Muscle layer of colon (tissue), 2 donors: Measurements from ENCODE around the gene LRRC59.

ENCODE experiments used
- H3K27ac ChIP-seq: one replicate; pipeline ENCODE4 v1.7.0; 2013; ENCODE audit warnings: low read depth, mild to moderate bottlenecking, low read length, moderate library complexity
- H3K27me3 ChIP-seq, 2 donors: one replicate each; pipeline ENCODE4 v1.7.0; 2013; ENCODE audit warnings: low read length in 2 of 2, mild to moderate bottlenecking in 2 of 2; ENCODE audit not compliant: insufficient read depth in 2 of 2, control insufficient read depth in 1 of 2
- H3K36me3 ChIP-seq: one replicate; pipeline ENCODE4 v1.7.0; 2013; ENCODE audit warnings: mild to moderate bottlenecking, low read length; ENCODE audit not compliant: insufficient read depth
- H3K4me1 ChIP-seq: one replicate; pipeline ENCODE4 v1.7.0; 2013; ENCODE audit warnings: mild to moderate bottlenecking, low read length; ENCODE audit not compliant: insufficient read depth
- H3K4me3 ChIP-seq, 2 donors: one replicate each; pipeline ENCODE4 v1.7.0; 2013; ENCODE audit warnings: low read length in 2 of 2, low read depth in 1 of 2, mild to moderate bottlenecking in 1 of 2, moderate library complexity in 1 of 2
- H3K9ac ChIP-seq: one replicate; pipeline ENCODE4 v1.7.0; 2013; ENCODE audit warnings: low read length
- H3K9me3 ChIP-seq: one replicate; pipeline ENCODE4 v1.7.0; 2013; ENCODE audit warnings: mild to moderate bottlenecking, low read length
- donor health status: abdominal sarcoma.
- donor health status: Adenocarcinoma of cecum.

The LRRC59 gene

DNA sequence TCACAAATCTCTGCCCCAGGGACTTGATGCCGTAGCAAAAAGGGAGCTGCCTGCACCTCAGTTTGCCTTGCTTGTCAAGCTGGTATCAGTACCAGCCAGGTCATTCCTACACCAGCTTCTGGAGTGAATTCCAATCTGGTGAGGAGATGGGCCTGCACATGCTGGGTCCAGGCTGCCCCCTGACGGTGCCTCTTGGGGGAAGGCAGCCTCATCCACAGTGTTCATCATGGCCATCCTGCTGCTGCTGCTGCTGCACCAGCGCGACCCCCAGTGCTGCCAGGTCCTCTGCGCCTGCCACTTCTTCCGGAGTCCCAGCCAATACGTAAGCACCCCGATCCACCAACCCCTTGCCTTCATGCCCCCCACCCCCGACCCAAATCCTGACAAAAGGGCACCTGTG is 32.6 kb downstream of the LRRC59 start:
- Histone ChIP-seq H3K27ac (no peak overlapping the region), H3K9ac (no peak overlapping the region)

DNA sequence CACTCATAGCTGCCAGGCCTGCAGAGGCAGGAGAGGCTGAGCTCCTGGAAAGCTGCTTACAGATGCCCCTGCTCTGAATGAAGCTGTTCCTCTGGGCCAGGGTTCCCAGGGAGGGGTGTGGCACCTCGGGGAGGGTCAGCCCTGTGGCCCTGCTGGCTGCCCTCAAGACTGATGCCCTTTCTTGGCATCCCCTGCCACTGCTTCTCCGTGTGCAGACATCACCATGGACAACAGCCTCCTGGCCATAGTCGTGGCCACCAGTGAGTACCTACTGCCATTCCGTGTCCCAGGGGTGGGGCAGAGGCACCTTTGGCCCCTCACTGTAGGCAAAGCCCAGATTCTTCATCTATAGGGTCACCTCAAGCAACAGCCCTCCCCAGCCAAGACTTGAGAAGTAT is 33.3 kb downstream of the LRRC59 start:
- H3K36me3 ChIP-seq = peaks cover 39% of the 10 kb centered on the region
- H3K4me1 ChIP-seq = peaks cover 6% of the 10 kb centered on the region
- no peak overlapping the region for H3K27ac ChIP-seq
- H3K4me3 ChIP-seq = no peak overlapping the region
- no peaks in the 10 kb centered on the region for H3K27me3 ChIP-seq
- no peaks in the 10 kb centered on the region for H3K9me3 ChIP-seq
- H3K9ac ChIP-seq = no peak overlapping the region

More for the DNA sequence above, 32.6 kb downstream of the LRRC59 start:
- Histone ChIP-seq H3K4me1 (peaks cover 6% of the 10 kb centered on the region), H3K27me3 (no peaks in the 10 kb centered on the region), H3K4me3 (no peak overlapping the region), H3K36me3 (peaks cover 46% of the 10 kb centered on the region), H3K9me3 (no peaks in the 10 kb centered on the region)

DNA sequence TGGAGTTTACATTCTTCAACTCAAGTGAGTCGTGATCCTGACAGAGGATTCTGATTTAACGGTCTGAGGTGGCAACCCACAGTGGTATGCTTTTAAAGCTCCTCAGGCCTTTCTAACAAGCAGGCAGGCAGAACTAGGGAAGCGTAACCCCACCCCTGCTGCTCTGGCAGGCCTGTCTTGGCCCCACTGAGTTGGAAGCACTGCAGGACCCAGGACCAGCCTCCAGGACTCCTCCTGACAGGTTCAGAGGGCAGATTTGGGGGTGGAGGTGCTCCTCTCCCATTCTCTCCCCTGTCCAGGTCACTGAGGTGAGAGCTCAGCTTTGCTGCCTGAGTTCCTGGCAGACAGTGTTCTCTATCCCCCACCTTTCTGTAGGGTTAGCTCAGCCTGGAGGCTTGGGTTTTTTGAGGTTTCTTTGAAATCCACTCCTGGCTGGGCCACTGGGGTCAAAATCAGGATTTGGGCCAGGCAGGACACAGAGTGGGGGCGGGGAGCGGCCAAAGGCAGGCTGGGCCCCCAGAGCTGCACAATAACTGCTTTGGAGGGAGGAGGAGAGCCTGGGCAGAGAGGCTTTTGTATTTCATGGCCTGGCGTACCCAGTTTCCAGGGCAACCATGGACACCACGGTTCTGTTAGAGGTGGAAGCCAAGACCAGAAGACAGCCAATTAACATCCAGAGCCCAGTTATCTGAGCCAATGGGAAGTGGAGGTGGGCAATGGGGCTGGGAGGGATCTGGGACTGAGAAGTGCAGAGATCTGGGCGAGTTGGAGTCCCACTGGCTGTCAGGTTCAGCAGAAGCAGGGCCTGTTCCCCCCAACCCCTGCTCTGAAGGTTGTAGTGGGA is 33.9 kb downstream of the LRRC59 start:
- peak overlapping the region; percentile 21 for H3K27ac ChIP-seq
- H3K27me3 ChIP-seq = no peaks in the 10 kb centered on the region
- peaks cover 39% of the 10 kb centered on the region for H3K36me3 ChIP-seq
- H3K9ac ChIP-seq = no peak overlapping the region
- H3K4me1 ChIP-seq = peaks cover 6% of the 10 kb centered on the region
- no peaks in the 10 kb centered on the region for H3K9me3 ChIP-seq
- H3K4me3 ChIP-seq = no peak overlapping the region

DNA sequence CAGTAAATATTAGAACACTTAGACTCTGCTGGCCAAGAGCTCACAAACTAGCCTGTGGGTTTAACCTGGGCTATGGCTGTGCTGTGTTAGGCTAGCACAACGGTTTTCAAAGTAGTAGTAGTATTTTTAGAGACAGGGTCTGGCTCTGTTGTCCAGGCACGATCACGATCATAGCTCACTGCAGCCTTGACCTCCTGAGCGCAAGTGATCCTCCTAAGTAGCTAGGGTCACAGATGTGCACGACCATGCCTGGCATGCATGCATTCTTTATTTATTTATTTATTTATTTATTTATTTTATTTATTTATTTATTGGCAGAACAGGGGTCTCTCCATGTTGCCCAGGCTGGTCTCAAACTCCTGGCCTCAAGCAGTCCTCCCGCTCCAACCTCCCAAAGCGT is 34.7 kb downstream of the LRRC59 start:
- Histone ChIP-seq H3K27ac (no peak overlapping the region), H3K4me3 (no peak overlapping the region), H3K9me3 (no peaks in the 10 kb centered on the region), H3K36me3 (peaks cover 39% of the 10 kb centered on the region), H3K9ac (no peak overlapping the region), H3K4me1 (peaks cover 6% of the 10 kb centered on the region), H3K27me3 (no peaks in the 10 kb centered on the region)

DNA sequence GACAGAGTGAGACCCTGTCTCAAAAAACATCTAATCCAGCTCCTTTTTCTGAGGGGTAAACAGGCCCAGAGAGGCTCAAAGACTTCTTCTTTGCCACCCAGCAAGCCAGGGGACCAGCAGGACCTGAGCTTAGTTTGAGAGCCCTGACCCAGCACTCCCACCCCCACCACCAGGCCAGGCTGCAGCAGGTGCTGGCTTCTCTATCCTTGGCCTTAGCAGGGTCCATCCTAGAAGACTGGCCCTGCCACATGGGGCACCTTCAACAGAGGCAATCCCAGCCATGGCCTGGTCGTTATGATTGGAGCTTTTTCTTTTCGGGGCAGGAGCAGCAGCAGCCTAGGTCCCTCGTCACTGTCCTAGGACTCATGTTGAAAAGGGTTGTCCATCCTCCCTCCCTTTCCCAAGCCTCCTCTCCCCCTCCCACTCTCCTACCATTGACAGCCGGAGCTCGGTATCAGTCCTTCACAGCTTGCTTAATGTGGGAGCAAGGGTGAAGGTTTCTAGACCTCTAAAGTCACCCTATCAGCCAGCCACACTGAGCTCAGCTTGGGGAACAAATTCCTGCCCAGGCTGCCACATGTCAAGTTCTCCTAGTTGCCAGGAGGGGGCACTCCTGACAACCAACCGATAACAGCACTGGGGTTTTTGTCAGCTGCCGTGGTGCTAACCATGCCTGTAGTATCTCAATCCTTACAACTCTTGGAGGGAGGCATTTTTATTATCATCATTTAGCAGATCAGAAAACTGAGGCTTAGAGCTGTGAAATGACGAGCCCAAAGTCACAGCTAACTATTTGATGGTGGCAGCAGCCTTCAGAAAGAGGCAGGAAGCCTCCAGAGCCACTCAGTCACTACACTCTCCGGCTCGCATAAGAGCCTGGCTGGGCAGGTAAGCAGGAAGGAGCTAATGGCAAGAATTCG is 35.5 kb downstream of the LRRC59 start:
- H3K9me3 ChIP-seq = no peaks in the 10 kb centered on the region
- H3K27me3 ChIP-seq = no peaks in the 10 kb centered on the region
- no peak overlapping the region for H3K27ac ChIP-seq
- H3K9ac ChIP-seq = no peak overlapping the region
- H3K4me1 ChIP-seq = peaks cover 6% of the 10 kb centered on the region
- peaks cover 36% of the 10 kb centered on the region for H3K36me3 ChIP-seq
- H3K4me3 ChIP-seq = no peak overlapping the region

DNA sequence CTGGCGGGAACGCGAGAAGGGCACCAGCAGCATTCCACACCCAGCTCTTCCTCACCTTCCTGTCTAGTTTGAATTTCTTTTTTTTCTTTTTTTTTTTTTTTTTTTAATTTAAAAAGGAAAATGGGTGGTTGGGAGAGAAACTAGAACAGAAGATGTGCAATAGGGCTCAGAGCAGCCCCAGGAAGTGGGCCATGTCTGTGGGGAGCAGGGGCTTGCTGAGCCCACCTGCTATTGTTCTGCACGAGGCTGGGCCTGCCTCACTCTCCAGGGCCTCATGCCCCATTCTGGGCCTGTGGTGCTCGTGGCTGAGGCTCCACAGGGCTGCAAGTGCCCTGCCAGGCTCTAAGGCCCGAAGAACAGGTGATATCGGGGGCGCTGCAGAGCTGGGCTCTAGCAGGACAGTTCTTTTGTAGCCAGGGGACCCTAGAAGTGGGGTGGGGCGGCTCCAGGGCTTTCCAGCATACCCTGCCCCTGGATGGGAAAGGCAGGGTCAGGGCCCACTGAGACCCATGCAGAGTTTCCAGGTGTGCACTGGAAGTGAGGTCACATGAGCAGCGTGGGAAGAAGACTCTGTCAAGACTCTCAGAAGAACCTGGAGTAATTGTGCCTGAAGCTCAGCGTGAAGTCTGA is 36.7 kb downstream of the LRRC59 start:
- Histone ChIP-seq H3K27ac (no peak overlapping the region), H3K4me1 (peaks cover 6% of the 10 kb centered on the region), H3K9me3 (no peaks in the 10 kb centered on the region), H3K36me3 (peaks cover 36% of the 10 kb centered on the region), H3K27me3 (no peaks in the 10 kb centered on the region), H3K9ac (no peak overlapping the region), H3K4me3 (no peak overlapping the region)

DNA sequence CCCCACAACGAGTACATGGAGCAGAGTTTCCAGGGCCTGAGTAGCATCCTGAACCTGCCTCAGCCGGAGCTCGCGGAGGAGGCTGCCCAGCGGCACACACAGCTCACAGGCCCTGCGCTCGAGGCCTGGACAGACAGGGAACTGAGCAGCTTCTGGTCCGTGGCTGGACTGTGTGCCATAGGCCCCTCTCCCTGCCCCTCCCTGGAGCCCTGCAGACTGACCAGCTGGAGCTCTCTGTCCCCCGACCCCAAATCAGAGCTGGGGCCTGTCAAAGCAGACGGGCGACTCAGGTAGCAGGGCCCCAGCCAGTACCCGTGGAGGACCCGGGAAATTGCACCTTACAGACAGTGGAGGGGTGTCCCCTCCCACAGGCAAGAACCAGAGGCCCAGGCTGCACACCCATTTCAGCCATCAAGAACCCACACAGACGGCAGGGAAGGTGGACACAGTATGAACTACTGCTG is 37.3 kb downstream of the LRRC59 start:
- no peak overlapping the region for H3K9ac ChIP-seq
- H3K36me3 ChIP-seq = peaks cover 37% of the 10 kb centered on the region
- H3K4me1 ChIP-seq = peaks cover 6% of the 10 kb centered on the region
- H3K9me3 ChIP-seq = no peaks in the 10 kb centered on the region
- no peaks in the 10 kb centered on the region for H3K27me3 ChIP-seq
- H3K27ac ChIP-seq = no peak overlapping the region
- no peak overlapping the region for H3K4me3 ChIP-seq

DNA sequence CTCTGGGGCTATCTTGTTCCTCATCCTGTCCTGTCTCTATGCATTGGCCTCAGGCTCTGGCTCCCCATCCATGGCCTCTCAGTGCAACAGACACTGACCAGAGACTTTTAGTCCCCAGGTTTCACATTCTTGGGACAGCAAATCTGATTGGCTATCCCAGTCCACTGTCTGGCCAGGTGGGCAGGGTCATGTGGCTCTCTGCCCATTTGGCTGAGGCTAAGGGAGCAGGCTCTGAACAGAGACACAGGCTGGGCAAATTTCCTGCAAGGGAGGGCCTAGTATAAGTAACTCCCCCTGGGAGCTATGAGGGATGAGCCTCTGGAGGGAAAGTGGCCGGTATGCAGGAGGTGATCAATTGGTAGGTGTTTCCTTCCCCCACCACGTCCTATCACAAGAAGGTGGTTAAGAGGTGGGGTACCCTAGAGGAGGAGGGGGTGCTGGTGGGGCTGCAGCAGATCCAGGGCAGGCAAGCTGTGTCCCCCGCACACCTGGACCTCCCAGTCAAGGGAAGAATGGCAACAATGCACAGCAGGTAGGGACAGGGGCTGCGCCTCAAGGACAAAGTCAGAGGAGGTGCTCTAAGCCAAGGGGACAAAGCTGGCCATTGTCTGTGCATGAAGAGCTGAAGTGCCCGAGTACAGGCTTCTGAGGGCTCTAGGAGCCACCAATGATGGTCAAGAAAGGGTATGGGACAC is 38.2 kb downstream of the LRRC59 start:
- Histone ChIP-seq H3K4me1 (peaks cover 6% of the 10 kb centered on the region), H3K9ac (no peak overlapping the region), H3K27me3 (no peaks in the 10 kb centered on the region), H3K36me3 (peaks cover 46% of the 10 kb centered on the region), H3K27ac (no peak overlapping the region), H3K9me3 (no peaks in the 10 kb centered on the region), H3K4me3 (no peak overlapping the region)

DNA sequence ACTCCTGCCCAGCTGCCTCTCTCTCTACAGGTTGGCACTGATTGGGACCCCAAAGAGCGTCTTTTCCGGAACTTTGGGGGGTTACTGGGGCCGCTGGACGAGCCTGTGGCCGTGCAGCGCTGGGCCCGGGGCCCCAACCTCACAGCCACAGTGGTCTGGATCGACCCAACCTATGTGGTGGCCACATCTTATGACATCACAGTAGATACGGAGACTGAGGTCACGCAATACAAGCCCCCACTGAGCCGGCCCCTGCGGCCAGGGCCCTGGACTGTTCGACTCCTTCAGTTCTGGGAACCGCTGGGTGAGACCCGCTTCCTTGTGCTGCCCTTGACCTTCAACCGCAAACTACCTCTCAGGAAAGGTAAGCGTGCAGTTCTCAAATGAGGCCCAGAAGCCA is 39.1 kb downstream of the LRRC59 start:
- Histone ChIP-seq H3K36me3 (peaks cover 48% of the 10 kb centered on the region), H3K9ac (no peak overlapping the region), H3K4me1 (peaks cover 6% of the 10 kb centered on the region), H3K9me3 (no peaks in the 10 kb centered on the region), H3K27ac (no peak overlapping the region), H3K4me3 (no peak overlapping the region), H3K27me3 (no peaks in the 10 kb centered on the region)

DNA sequence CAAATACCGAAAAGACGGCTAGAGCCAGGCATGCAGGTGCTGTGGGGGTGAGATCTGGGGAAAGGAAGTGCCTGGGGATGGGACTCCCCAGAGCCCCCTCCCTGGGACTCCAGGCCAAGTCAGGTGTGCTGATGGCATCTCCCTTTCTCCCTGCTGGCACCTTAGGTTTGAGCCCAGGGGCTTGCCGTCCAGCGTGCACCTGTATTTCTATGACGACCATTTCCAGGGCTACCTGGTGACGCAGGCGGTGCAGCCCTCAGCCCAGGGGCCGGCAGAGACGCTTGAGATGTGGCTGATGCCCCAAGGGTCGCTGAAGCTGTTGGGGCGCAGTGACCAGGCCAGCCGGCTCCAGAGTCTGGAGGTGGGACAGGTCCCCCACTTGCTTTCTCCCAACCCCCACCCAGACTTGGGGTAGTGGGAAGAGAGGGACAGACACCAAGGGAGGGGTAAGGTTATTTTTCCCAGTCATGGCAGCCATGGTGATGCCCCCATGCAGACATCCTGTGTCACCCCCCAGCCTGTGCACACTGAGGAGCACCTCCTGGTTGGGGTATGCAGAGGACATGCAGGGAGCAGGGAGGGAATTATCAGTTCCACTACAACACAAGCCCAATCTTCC is 40.3 kb downstream of the LRRC59 start:
- Histone ChIP-seq H3K9me3 (no peaks in the 10 kb centered on the region), H3K4me1 (peaks cover 11% of the 10 kb centered on the region), H3K27ac (no peak overlapping the region), H3K27me3 (no peaks in the 10 kb centered on the region), H3K9ac (no peak overlapping the region), H3K36me3 (peaks cover 51% of the 10 kb centered on the region), H3K4me3 (no peak overlapping the region)
